HepG2 (cell line): ENCODE results near the gene SESN1. TPM values are rescaled to one million over a fixed set of nuclear protein-coding genes. Genes with fewer than 3 reads are reported as not detected.

ENCODE experiments used
- ATAC-seq: fragments of 200-7000 bp; cut with Tn5 transposase; 3 replicates; pipeline ENCODE4 v1.9.1; 2020; ENCODE audit warnings: mild to moderate bottlenecking, moderate library complexity
- BruUV-seq: library from RNA; stranded (reverse); fragments of 400-500 nt; replicated peaks from 2 replicates; lab custom pipeline; 2021; lab: Mats Ljungman, UMichigan
- CTCF ChIA-PET: fragments of 300-600 bp; formaldehyde crosslinking; extraction: SDS; loops from one replicate; lab custom pipeline; 2021; ENCODE audit warnings: low total read pairs, inconsistent platforms, low intra/inter-chr PET ratio; lab: Yijun Ruan, JAX
- POLR2A ChIA-PET: fragments of 350-600 bp; sonication (Branson Sonifier 250); formaldehyde crosslinking; loops from one replicate; lab custom pipeline; 2020; ENCODE audit warnings: antibody characterized with exemption, inconsistent platforms; lab: Yijun Ruan, JAX
- DNase-seq: peaks from one replicate; pipeline ENCODE4 v3.0.0-alpha.2; 2015; ENCODE audit warnings: low spot score
- FAIRE-seq: peaks from 3 replicates; lab custom pipeline; 2011; peaks lifted over from hg19 to GRCh38; lab: Jason Lieb, UNC
- H2AFZ ChIP-seq: one replicate; pipeline ENCODE4 v1.6.1; 2011; ENCODE audit warnings: low read length, inconsistent platforms
- H3K27ac ChIP-seq: fragments of 300-600 bp; 3 replicates; pipeline ENCODE4 v1.8.0; 2011; ENCODE audit warnings: mixed run types, mild to moderate bottlenecking, mixed read lengths, low read length, inconsistent platforms; ENCODE audit not compliant: insufficient read depth; ENCODE audit errors: extremely low read length
- H3K27me3 ChIP-seq, 2 experiments: fragments of 200-600 bp in 1 of 2; 2 replicates in 1 of 2; 3 replicates in 1 of 2; pipeline versions ENCODE4 v1.6.0 to v1.8.0; 2011; ENCODE audit warnings: low read length in 2 of 2, mild to moderate bottlenecking in 2 of 2, moderate library complexity in 2 of 2, inconsistent platforms in 1 of 2; ENCODE audit not compliant: insufficient read depth in 2 of 2, control insufficient read depth in 1 of 2
- H3K36me3 ChIP-seq, 2 experiments: fragments of 200-600 bp in 1 of 2; replicated peaks in 1 of 2; 2 replicates in 1 of 2; 3 replicates in 1 of 2; pipeline versions ENCODE4 v1.5.1 to v1.8.0; 2011; ENCODE audit warnings: low read length in 2 of 2, inconsistent platforms in 1 of 2; ENCODE audit not compliant: insufficient read depth in 2 of 2, control insufficient read depth in 1 of 2
- H3K4me1 ChIP-seq: 2 replicates; pipeline ENCODE4 v1.5.1; 2012; ENCODE audit warnings: low read length, inconsistent platforms; ENCODE audit not compliant: insufficient read depth
- H3K4me2 ChIP-seq: 2 replicates; pipeline ENCODE4 v1.6.0; 2011; ENCODE audit warnings: low read depth, low read length, inconsistent platforms
- H3K4me3 ChIP-seq, 3 experiments: fragments of 200-600 bp in 1 of 3; sonication (generic), shearing (Covaris generic) in 1 of 3; replicated peaks in 1 of 3; 2 replicates each; pipeline ENCODE4 v1.5.1; 2011 to 2016; ENCODE audit warnings: low read length in 3 of 3, inconsistent platforms in 2 of 3, low read depth in 2 of 3, mild to moderate bottlenecking in 2 of 3, control low read depth in 1 of 3, mixed read lengths in 1 of 3; ENCODE audit not compliant: insufficient read depth in 1 of 3
- H3K79me2 ChIP-seq: one replicate; pipeline ENCODE4 v1.6.1; 2011; ENCODE audit warnings: low read length, inconsistent platforms; ENCODE audit not compliant: insufficient read depth
- H3K9ac ChIP-seq: 2 replicates; pipeline ENCODE4 v1.6.0; 2011; ENCODE audit warnings: mild to moderate bottlenecking, low read depth, low read length, inconsistent platforms; ENCODE audit not compliant: insufficient read depth
- H3K9me3 ChIP-seq: 2 replicates; pipeline ENCODE4 v1.5.1; 2012; ENCODE audit warnings: mild to moderate bottlenecking, low read length
- H4K20me1 ChIP-seq: 2 replicates; pipeline ENCODE4 v1.6.0; 2011; ENCODE audit warnings: inconsistent platforms, mild to moderate bottlenecking, low read length, moderate library complexity; ENCODE audit not compliant: insufficient read depth
- CBX5 ChIP-seq: sonication (generic); formaldehyde crosslinking; IDR thresholded peaks from 2 replicates; pipeline ENCODE4 v1.4.0; 2020; ENCODE audit warnings: missing genetic modification reagents, borderline replicate concordance
- DMTF1 ChIP-seq: sonication (generic); formaldehyde crosslinking; IDR thresholded peaks from 2 replicates; pipeline ENCODE4 v1.4.0; 2020; ENCODE audit warnings: mild to moderate bottlenecking, missing genetic modification reagents
- ETS1 ChIP-seq: sonication (generic); formaldehyde crosslinking; IDR thresholded peaks from 2 replicates; pipeline ENCODE4 v1.4.0; 2020; ENCODE audit warnings: missing genetic modification reagents
- ETV6 ChIP-seq: sonication (generic); formaldehyde crosslinking; conservative IDR thresholded peaks from 2 replicates; pipeline ENCODE4 v1.4.0; 2020; ENCODE audit warnings: missing genetic modification reagents
- FOSL2 ChIP-seq: sonication (generic); formaldehyde crosslinking; IDR thresholded peaks from 2 replicates; pipeline ENCODE4 v1.4.0; 2020; ENCODE audit warnings: missing genetic modification reagents
- HMG20A ChIP-seq: IDR thresholded peaks from 2 replicates; pipeline ENCODE4 v1.6.1; 2016; ENCODE audit warnings: borderline replicate concordance
- KDM5B ChIP-seq: sonication (generic); formaldehyde crosslinking; IDR thresholded peaks from 2 replicates; pipeline ENCODE4 v1.4.0; 2020; ENCODE audit warnings: missing genetic modification reagents, mild to moderate bottlenecking, borderline replicate concordance
- MXI1 ChIP-seq: IDR thresholded peaks from 3 replicates; pipeline ENCODE4 v1.6.1; 2012; ENCODE audit warnings: low read depth, low read length, inconsistent platforms, borderline replicate concordance
- NR2F6 ChIP-seq, 2 experiments: IDR thresholded peaks; 2 replicates each; pipeline ENCODE4 v1.6.1; 2016; ENCODE audit warnings: antibody characterized with exemption in 1 of 2, mild to moderate bottlenecking in 1 of 2
- RFX5 ChIP-seq: IDR thresholded peaks from 2 replicates; pipeline ENCODE4 v1.6.1; 2011; ENCODE audit warnings: low read depth, low read length, improper control_type of control experiment
- RFXAP ChIP-seq: sonication (generic); formaldehyde crosslinking; IDR thresholded peaks from 2 replicates; pipeline ENCODE4 v1.4.0; 2020; ENCODE audit warnings: missing genetic modification reagents, borderline replicate concordance
- ZFP82 ChIP-seq: sonication (generic); formaldehyde crosslinking; IDR thresholded peaks from 2 replicates; pipeline ENCODE4 v1.5.1; 2020; ENCODE audit warnings: mild to moderate bottlenecking, missing genetic modification reagents, borderline replicate concordance
- ZNF296 ChIP-seq: sonication (generic); formaldehyde crosslinking; conservative IDR thresholded peaks from 2 replicates; pipeline ENCODE4 v1.5.0; 2020; ENCODE audit warnings: mild to moderate bottlenecking, missing genetic modification reagents
- ZNF501 ChIP-seq: sonication (generic); formaldehyde crosslinking; IDR thresholded peaks from 2 replicates; pipeline ENCODE4 v1.5.1; 2020; ENCODE audit warnings: mild to moderate bottlenecking, moderate library complexity, missing genetic modification reagents
- ZNF547 ChIP-seq: sonication (generic); formaldehyde crosslinking; IDR thresholded peaks from 2 replicates; pipeline ENCODE4 v1.5.1; 2020; ENCODE audit warnings: mild to moderate bottlenecking, missing genetic modification reagents
- ZNF687 ChIP-seq: sonication (generic); formaldehyde crosslinking; IDR thresholded peaks from 2 replicates; pipeline ENCODE4 v1.5.1; 2020; ENCODE audit warnings: mild to moderate bottlenecking, missing genetic modification reagents, moderate library complexity
- WGBS: methylation state at CpG from one replicate; pipeline ENCODE4 v1.1.6; 2017; ENCODE audit warnings: low lambda C conversion rate; 5-methylcytosine and 5-hydroxymethylcytosine counted together
- in situ Hi-C: cut with HindIII; loops from 2 replicates; pipeline ENCODE4 v1.10.0; 2017; ENCODE audit warnings: low pct_unique_long_range_greater_than_20kb; ENCODE audit not compliant: extremely low pct_ligation_motif_present
- intact Hi-C: fragments of 100-400 bp; cut with micrococcal nuclease; formaldehyde crosslinking; loops from one replicate; pipeline ENCODE4 v1.10.0; 2022; ENCODE audit not compliant: unreplicated experiment
- polyA plus RNA-seq, 8 experiments: library from polyadenylated mRNA; depleted of rRNA in 3 of 8; stranded (reverse) in 7 of 8; unstranded in 1 of 8; fragments of >200 nt; fragmentation: Illumina TruSeq in 4 of 8; extraction: Trizol in 4 of 8; gene quantifications; 2 replicates each; pipeline versions ENCODE4 v1.2.1 to v1.2.3, GENCODE V29; 2011 to 2016; ENCODE audit warnings: low read depth in 4 of 8, missing spikeins in 1 of 8, mixed read lengths in 1 of 8; ENCODE audit not compliant: insufficient read depth in 1 of 8
- total RNA-seq, 5 experiments: library from RNA; depleted of rRNA; stranded (reverse); fragments of >200 nt; fragmentation: Illumina TruSeq; extraction: Trizol; gene quantifications; 2 replicates each; pipeline ENCODE4 v1.2.3, GENCODE V29; 2016; ENCODE audit warnings: low read depth in 1 of 5

Gene SESN1
- total and polyA plus RNA-seq, 2 of the 13 experiments (the other 11 are each of a cell fraction or from before 2014, with no cell fraction given), result 24.9 to 44.7 TPM

- FAIRE-seq (no peak), ATAC-seq (peak; percentile 89), DNase-seq (peak; percentile 43)
- H3K36me3 ChIP-seq, result no peaks in the 10 kb centered on the region
- peaks cover 36% of the 10 kb centered on the region for H3K4me1 ChIP-seq
- no peaks in the 10 kb centered on the region for H4K20me1 ChIP-seq
- H3K27ac ChIP-seq, result no peak overlapping the region
- H3K27me3 ChIP-seq, result no peaks in the 10 kb centered on the region; a peak in 2 of 5 replicates
- no peaks in the 10 kb centered on the region for H3K9me3 ChIP-seq
- H2AFZ ChIP-seq, result no peak overlapping the region
- 38% methylated on average over 8 of the region's 12 CpGs for WGBS
- POLR2A ChIA-PET, result no interaction called here
- in situ Hi-C loops, result no loop called here
- CTCF ChIA-PET, result no interaction called here
- peak overlapping the region; percentile 63 for H3K4me2 ChIP-seq
- H3K9ac ChIP-seq, result 0 out of 2 replicates have a peak overlapping the region, but pooled peaks have one; percentile 6
- H3K79me2 ChIP-seq, result no peaks in the 10 kb centered on the region
- H3K4me3 ChIP-seq, result peak overlapping the region in 1 of 3 experiments; percentile 27; a peak in 1 of 6 replicates
- intact Hi-C loops, result no loop called here
- no TSS peak for BruUV-seq
- TF ChIP-seq ZNF296 (CRISPR knock-in tag) (no peak), ETV6 (CRISPR knock-in tag) (no peak), FOSL2 (CRISPR knock-in tag) (no peak), DMTF1 (no peak), KDM5B (CRISPR knock-in tag) (0 out of 2 replicates have a peak, but pooled peaks have one; percentile 10), RFXAP (CRISPR knock-in tag) (0 out of 2 replicates have a peak, but pooled peaks have one; percentile 42), ETS1 (no peak), ZNF501 (CRISPR knock-in tag) (no peak), CBX5 (no peak), ZNF547 (CRISPR knock-in tag) (no peak), NR2F6 (IDR thresholded peaks at IDR 0.05) (no peak), NR2F6 (CRISPR knock-in tag; IDR thresholded peaks at IDR 0.05) (no peak), ZFP82 (CRISPR knock-in tag) (no peak), MXI1 (no peak), RFX5 (peak; percentile 92), ZNF687 (CRISPR knock-in tag) (peak; percentile 13; the same call in 1 of the 2 replicates), HMG20A (CRISPR knock-in tag) (no peak)
Measured at GRCh38 chr6:108966855-108967755, 127.5 kb downstream of the SESN1 start.
